ENCODE measurements around the gene PIP5K1A.

The PIP5K1A gene

GRCh38 chr1:151158751-151159251 lies 39.6 kb upstream of the PIP5K1A start:
- TF ChIP-seq TAF1 (IDR thresholded peaks at IDR 0.05; ENCODE audit: borderline replicate concordance, insufficient read depth, low read length), result no peak
- TF ChIP-seq REST (IDR thresholded peaks at IDR 0.05; ENCODE audit: insufficient read depth in 1 of 2, low read depth in 2 of 2, low read length in 2 of 2), result no peak
- no peak for TF ChIP-seq FOXP2 (optimal IDR thresholded peaks at IDR 0.05; ENCODE audit: borderline replicate concordance, extremely low read depth, extremely low read length, insufficient read depth)
- TF ChIP-seq SIN3A (IDR thresholded peaks at IDR 0.05; ENCODE audit: borderline replicate concordance, insufficient read depth, low read length), result no peak
- no peak for TF ChIP-seq POLR2AphosphoS5 (IDR thresholded peaks at IDR 0.05; ENCODE audit: low read depth, low read length)

DNA sequence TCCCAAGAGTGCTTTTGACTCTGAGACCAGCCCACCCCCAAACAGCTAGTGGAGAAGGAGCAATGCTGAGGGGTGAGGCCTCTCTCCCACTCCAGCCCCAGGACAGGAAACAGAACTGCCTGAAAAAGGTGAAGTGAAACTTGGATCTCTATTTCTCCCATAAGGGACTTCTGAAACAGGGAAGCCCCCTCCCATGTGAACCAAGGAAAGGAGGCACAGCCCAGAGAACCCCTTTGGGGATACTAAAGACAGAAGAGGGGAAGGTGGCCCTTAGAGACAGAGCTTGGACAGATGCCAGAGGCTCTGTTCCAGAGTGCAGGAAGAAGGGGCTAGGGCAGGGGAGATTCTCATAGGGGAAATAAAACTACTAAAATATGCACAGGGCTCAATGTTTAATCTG lies 39.0 kb upstream of the PIP5K1A start:
- no peak for TF ChIP-seq POLR2AphosphoS5 (IDR thresholded peaks at IDR 0.05; ENCODE audit: low read depth, low read length)
- no peak for TF ChIP-seq SIN3A (IDR thresholded peaks at IDR 0.05; ENCODE audit: borderline replicate concordance, insufficient read depth, low read length)
- TF ChIP-seq FOXP2 (optimal IDR thresholded peaks at IDR 0.05; ENCODE audit: borderline replicate concordance, extremely low read depth, extremely low read length, insufficient read depth), result no peak
- TF ChIP-seq TAF1 (IDR thresholded peaks at IDR 0.05; ENCODE audit: borderline replicate concordance, insufficient read depth, low read length), result no peak
- no peak for TF ChIP-seq REST (IDR thresholded peaks at IDR 0.05; ENCODE audit: insufficient read depth in 1 of 2, low read depth in 2 of 2, low read length in 2 of 2)

DNA sequence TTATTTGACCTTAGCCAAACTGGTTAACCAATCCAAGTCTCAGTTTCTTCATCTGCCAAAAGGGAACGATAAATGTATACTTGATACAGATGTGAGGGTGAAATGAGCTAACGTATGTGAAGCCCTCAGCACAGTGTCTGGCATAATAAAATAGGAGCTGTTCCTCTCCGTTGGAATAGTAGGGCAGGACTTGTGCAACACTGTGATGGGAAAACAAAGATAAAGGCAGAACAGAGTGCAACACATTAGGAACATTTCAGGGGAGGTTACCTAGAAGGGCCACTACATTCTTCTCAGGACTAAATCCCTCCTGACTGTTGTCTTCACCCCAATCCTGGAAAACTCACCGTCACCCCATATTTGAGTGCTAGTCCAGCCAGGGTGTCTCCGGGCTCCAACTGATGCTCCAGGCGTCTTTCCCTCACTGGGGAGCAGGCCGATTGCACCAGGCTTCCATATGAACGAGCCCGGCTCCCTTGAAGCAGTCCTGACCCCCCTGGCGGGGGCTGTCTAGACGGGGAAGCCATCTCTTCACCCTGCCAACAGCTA lies 33.5 kb upstream of the PIP5K1A start:
- TF ChIP-seq FOXP2 (optimal IDR thresholded peaks at IDR 0.05; ENCODE audit: borderline replicate concordance, extremely low read depth, extremely low read length, insufficient read depth) (no peak), SIN3A (IDR thresholded peaks at IDR 0.05; ENCODE audit: borderline replicate concordance, insufficient read depth, low read length) (no peak), POLR2AphosphoS5 (IDR thresholded peaks at IDR 0.05; ENCODE audit: low read depth, low read length) (no peak), TAF1 (IDR thresholded peaks at IDR 0.05; ENCODE audit: borderline replicate concordance, insufficient read depth, low read length) (no peak), REST (IDR thresholded peaks at IDR 0.05; ENCODE audit: insufficient read depth in 1 of 2, low read depth in 2 of 2, low read length in 2 of 2) (no peak)

GRCh38 chr1:151165281-151165737 lies 33.0 kb upstream of the PIP5K1A start:
- TF ChIP-seq TAF1 (IDR thresholded peaks at IDR 0.05; ENCODE audit: borderline replicate concordance, insufficient read depth, low read length), result no peak

DNA sequence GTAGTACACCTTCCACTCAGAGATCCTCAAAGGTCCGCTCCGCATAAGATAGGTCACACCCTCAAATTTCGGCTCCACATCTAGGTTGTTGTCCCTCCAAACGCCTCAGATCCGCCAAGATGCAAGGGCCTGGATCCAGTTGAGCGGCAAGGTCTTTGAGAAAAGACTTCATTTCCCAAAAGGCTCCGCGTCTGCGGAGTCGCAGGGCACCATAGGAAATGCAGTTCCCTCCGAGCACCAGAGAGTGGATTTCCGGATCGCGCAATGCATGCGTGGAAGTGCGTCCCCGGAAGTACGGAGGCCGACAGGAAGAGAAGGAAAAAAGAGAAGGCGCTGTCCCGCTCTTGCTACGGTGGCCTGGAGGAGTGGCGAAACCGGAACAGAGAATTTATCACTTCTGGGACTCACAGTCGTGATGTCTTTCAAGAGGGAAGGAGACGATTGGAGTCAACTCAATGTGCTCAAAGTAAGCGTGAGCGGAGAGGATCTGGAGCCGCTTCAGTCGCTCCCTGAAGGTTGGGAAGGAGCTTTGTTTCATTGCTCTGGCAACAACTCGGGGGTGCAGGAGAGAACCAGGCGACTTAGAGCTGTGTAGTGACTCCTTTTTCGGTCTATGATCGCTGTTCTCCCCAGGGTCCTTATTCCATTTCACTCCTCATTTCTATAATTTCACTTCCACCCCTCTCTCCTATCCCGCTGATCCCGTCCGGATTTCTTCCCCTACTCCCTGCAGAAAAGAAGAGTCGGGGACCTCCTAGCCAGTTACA lies 32.4 kb upstream of the PIP5K1A start, which contains the start of the genes LYSMD1 and SCNM1:
Gene LYSMD1 (minus strand): TSS at position 165 of the 767 bp plus-strand sequence. CDS start 644 bp downstream, outside the sequence.
Gene SCNM1 (plus strand): TSS at position 407 of the 767 bp plus-strand sequence. CDS start 9 bp downstream, at position 416.
- TF ChIP-seq SIN3A (IDR thresholded peaks at IDR 0.05; ENCODE audit: borderline replicate concordance, insufficient read depth, low read length) (peak; percentile 84; the same call in 1 of the 2 replicates), REST (IDR thresholded peaks at IDR 0.05; ENCODE audit: insufficient read depth in 1 of 2, low read depth in 2 of 2, low read length in 2 of 2) (peak; percentile 65 to 81; a peak in 3 of 4 replicates), POLR2AphosphoS5 (IDR thresholded peaks at IDR 0.05; ENCODE audit: low read depth, low read length) (peak; percentile 91), FOXP2 (optimal IDR thresholded peaks at IDR 0.05; ENCODE audit: borderline replicate concordance, extremely low read depth, extremely low read length, insufficient read depth) (peak; percentile 83), TAF1 (IDR thresholded peaks at IDR 0.05; ENCODE audit: borderline replicate concordance, insufficient read depth, low read length) (peak; percentile 79; the same call in 1 of the 2 replicates)
